ENCODE data around the gene MINDY4.

- TF ChIP-seq POLR2AphosphoS5 (IDR thresholded peaks at IDR 0.05) (no peak), CTCF (IDR thresholded peaks at IDR 0.05) (no peak), EP300 (IDR thresholded peaks at IDR 0.05) (no peak)
Measured at GRCh38 chr7:30890226-30890625, 119.0 kb downstream of the MINDY4 start.
